Psoas muscle (tissue), 8 donors: ENCODE measurements around the gene STXBP6. TPM values are rescaled to one million over a fixed set of nuclear protein-coding genes. Genes with fewer than 3 reads are reported as not detected.

Experiments used
- ATAC-seq, 4 donors: fragments of 200-7000 bp; cut with Tn5 transposase; one replicate each; pipeline ENCODE4 v1.9.1; 2020; ENCODE audit warnings: moderate library complexity in 3 of 4, mild to moderate bottlenecking in 2 of 4
- DNase-seq, 2 donors: peaks; one replicate each; pipeline ENCODE4 v3.0.0-alpha.2; 2020
- H3K27ac ChIP-seq: fragments of 200-600 bp; one replicate; pipeline ENCODE4 v1.8.0; 2022
- H3K27me3 ChIP-seq, 3 donors: fragments of 200-600 bp in 1 of 3; one replicate each; pipeline versions ENCODE4 v1.6.1 to v1.8.0; 2013 to 2022; ENCODE audit warnings: low read length in 2 of 3, mild to moderate bottlenecking in 2 of 3, moderate library complexity in 1 of 3; ENCODE audit not compliant: insufficient read depth in 3 of 3
- H3K36me3 ChIP-seq, 2 donors: fragments of 200-600 bp in 1 of 2; one replicate each; pipeline versions ENCODE4 v1.6.1 to v1.8.0; 2013 to 2022; ENCODE audit warnings: low read depth in 1 of 2, mild to moderate bottlenecking in 1 of 2, moderate library complexity in 1 of 2; ENCODE audit not compliant: insufficient read depth in 1 of 2
- H3K4me1 ChIP-seq: fragments of 200-600 bp; one replicate; pipeline ENCODE4 v1.8.0; 2022
- H3K4me3 ChIP-seq: fragments of 200-600 bp; one replicate; pipeline ENCODE4 v1.8.0; 2022; ENCODE audit warnings: mild to moderate bottlenecking
- H3K9me3 ChIP-seq: fragments of 200-600 bp; one replicate; pipeline ENCODE4 v1.8.0; 2022
- WGBS, 3 donors: extraction: QIAGEN DNeasy Blood & Tissue Kit; methylation state at CpG; one replicate each; pipeline versions ENCODE4 v1.1.6 to v1.1.7; 2013; 5-methylcytosine and 5-hydroxymethylcytosine counted together
- intact Hi-C, 2 donors: fragments of 100-400 bp; cut with DNase I; formaldehyde crosslinking; loops; one replicate each; pipeline versions ENCODE4 v1.11.0 to v1.14.2; 2022
- polyA plus RNA-seq, 3 donors: library from polyadenylated mRNA; stranded (reverse); fragments of 200-250 nt; gene quantifications; one replicate each; pipeline ENCODE4 v1.2.3, GENCODE V29; 2013
- total RNA-seq, 4 donors: library from RNA; stranded (reverse); fragmentation: NEBNext Ultra II Directional in 2 of 4; extraction: Animal tissue kit (Norgen Biotek cat#: 25700) in 2 of 4; gene quantifications; one replicate each; pipeline versions ENCODE4 v1.2.1 to v1.2.4, GENCODE V29; 2021 to 2023
- TF ChIP-seq, protein P1 (sequence below): fragments of 200-600 bp; IDR thresholded peaks from one replicate; pipeline ENCODE4 v1.8.0; 2022; ENCODE audit warnings: antibody characterized with exemption
- donor health status: healthy with polysubstance abuse.
- donor health status: DM: no; HTN: no; CAD: no; lungs with moderate emphysema.
- donor health status: Bipolar disorder and iron deficiency.
- donor health status: healthy.
- donor health status: DM: yes; HTN: yes; CAD: no.
- donor health status: DM: no; HTN: no; CAD: no.
- donor health status: DM: no; HTN: no; CAD: no.
- donor health status: DM: yes; HTN: yes; CAD: no.

The STXBP6 gene
- total and polyA plus RNA-seq, 7 donors, result 1.1 to 3.5 (median 2.2) TPM

DNA sequence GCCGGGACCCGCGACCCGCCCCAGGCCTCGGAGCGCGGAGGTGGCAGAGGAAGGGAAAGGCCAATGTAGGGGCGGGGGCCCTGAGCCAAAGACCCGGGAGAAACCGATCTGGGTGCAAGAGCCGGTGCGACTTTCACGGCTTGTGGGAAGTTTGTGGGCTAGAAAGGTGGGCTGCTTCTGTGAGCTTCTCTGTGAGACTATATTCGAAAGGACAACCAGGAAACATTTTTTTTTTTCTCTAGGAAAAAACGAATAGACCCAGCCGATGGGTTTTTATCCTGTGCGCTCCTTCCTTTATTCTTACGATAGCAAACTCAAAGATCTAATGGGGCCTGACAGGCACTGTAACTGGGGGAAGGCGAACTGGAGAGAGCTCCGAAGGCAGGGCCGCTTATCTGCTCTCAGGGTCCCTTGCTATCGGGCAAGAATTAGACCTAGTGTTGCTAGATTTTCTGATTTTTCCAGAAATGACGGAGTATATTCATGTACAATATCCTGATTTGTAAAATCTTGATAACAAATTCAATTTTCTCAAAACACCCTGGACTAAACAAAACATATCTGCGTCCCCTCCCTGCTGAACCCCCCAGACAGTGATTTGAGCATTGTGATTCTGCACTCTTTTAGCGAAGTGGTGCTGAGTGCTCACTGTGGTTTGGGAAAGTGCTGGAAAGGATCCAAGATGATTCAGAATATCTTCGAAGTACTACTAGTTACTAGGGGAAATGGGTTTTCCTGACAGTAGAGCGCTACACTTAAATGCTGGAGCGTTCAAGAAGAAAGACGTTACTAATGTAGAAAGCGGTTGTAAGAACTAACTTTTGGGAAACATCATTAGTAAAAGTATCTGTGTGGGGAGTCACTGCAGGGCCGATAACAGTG lies 563 bp upstream of the STXBP6 start:
- TF ChIP-seq, protein P1, sequence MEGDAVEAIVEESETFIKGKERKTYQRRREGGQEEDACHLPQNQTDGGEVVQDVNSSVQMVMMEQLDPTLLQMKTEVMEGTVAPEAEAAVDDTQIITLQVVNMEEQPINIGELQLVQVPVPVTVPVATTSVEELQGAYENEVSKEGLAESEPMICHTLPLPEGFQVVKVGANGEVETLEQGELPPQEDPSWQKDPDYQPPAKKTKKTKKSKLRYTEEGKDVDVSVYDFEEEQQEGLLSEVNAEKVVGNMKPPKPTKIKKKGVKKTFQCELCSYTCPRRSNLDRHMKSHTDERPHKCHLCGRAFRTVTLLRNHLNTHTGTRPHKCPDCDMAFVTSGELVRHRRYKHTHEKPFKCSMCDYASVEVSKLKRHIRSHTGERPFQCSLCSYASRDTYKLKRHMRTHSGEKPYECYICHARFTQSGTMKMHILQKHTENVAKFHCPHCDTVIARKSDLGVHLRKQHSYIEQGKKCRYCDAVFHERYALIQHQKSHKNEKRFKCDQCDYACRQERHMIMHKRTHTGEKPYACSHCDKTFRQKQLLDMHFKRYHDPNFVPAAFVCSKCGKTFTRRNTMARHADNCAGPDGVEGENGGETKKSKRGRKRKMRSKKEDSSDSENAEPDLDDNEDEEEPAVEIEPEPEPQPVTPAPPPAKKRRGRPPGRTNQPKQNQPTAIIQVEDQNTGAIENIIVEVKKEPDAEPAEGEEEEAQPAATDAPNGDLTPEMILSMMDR, result no peak
- Histone ChIP-seq H3K27me3 (peaks cover 0 to 51% (median 5%) of the 10 kb centered on the region in 3 donors), H3K36me3 (no peaks in the 10 kb centered on the region), H3K9me3 (no peaks in the 10 kb centered on the region), H3K4me3 (peak overlapping the region; percentile 71), H3K4me1 (no peaks in the 10 kb centered on the region), H3K27ac (peak overlapping the region; percentile 46)
- ATAC-seq (peak in 2 of 4 donors; percentile 43 to 52), DNase-seq (no peak)
- intact Hi-C loops, result no loop called here
- 15 to 20% (median 18%) methylated on average over 28 to 31 of the region's 31 CpGs for WGBS, 3 donors

DNA sequence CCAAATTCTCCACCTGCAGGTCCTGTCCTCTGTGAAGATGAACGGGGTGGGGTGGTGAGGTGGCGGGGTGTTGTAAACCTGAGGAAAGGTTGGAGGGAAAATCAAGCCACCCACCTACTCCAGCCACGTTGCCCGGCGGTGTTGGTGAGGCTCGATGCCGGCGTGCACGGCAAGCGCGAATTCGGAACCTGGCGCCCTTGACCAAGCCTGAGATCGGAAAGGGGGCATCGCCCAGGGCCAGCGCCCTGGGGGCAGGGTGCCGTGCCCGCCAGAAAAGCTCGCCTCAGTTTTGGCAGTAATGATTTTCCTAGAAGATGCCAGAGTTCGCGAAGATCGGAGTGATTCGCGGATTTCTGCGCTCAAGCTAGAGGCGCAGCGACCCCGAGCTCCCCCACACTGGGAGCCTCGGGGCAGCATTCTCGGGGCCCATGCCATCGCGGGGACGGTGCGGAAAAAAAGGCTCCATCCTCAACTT lies 817 bp downstream of the STXBP6 start:
- DNase-seq (peak; percentile 16 to 55), ATAC-seq (peak in 1 of 4 donors; percentile 33)
- intact Hi-C loops, result loop anchor here in 1 of 2 donors (10.0 kb wide), 1 partner anchor 314 kb away; no protein-coding TSS in a partner anchor
- 3% methylated on average over 33 to 34 of the region's 34 CpGs for WGBS, 3 donors
- TF ChIP-seq, protein P1, result no peak
- Histone ChIP-seq H3K4me1 (no peaks in the 10 kb centered on the region), H3K27ac (peak overlapping the region; percentile 46), H3K9me3 (no peaks in the 10 kb centered on the region), H3K27me3 (peaks cover 0 to 51% (median 5%) of the 10 kb centered on the region in 3 donors), H3K36me3 (no peaks in the 10 kb centered on the region), H3K4me3 (peak overlapping the region; percentile 71)

DNA sequence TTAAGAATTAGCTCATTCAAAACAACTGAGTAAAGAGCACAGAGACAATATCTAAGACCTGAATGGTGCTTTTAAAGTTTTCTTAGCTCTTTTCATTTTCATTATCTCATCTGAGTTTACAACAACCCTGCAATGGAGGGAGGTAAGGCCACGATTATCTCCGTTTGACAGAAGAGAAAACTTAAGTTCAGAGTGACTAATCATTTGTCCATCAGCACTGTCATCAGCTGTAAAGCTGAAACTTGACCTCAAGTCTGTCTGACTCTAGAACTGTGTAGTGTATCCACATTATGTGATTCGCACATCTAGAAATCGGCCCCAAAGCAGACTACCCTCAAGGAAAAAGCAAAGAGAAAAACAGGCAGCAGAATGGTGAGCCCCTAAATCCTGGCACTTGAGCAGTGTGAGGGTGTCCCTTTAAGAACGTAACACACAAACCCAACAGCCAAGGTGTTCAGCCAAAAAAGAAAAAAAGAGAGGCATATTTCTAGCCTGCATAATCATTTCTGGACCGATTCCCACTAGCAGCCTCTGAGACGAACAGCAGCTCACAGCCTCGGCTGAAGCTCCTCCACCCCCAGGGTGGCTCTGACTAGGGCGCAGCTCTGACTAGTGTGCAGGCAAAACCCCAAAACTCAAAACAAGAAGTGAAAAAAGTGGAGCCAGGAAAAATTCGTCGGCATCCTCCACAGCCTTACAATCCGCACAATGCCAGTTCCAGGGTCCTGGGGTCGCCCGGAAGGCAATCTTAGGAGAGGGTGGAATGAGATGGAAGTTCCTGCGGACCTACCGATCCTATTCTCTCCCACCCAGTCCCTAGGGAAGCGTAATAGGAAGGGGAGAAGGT lies 1.6 kb downstream of the STXBP6 start:
- TF ChIP-seq, protein P1, result no peak
- Histone ChIP-seq H3K36me3 (no peaks in the 10 kb centered on the region), H3K27me3 (peaks cover 2 to 51% (median 5%) of the 10 kb centered on the region in 3 donors), H3K27ac (peak overlapping the region; percentile 46), H3K4me3 (peak overlapping the region; percentile 71), H3K4me1 (no peaks in the 10 kb centered on the region), H3K9me3 (no peaks in the 10 kb centered on the region)
- intact Hi-C loops, result loop anchor here in 1 of 2 donors (10.0 kb wide), 1 partner anchor 314 kb away; no protein-coding TSS in a partner anchor
- ATAC-seq (peak in 3 of 4 donors; percentile 57 to 67 (median 62)), DNase-seq (peak; percentile 55 to 72)
- WGBS, 3 donors, result 23 to 41% (median 30%) methylated on average over 17 of the region's 17 CpGs

DNA sequence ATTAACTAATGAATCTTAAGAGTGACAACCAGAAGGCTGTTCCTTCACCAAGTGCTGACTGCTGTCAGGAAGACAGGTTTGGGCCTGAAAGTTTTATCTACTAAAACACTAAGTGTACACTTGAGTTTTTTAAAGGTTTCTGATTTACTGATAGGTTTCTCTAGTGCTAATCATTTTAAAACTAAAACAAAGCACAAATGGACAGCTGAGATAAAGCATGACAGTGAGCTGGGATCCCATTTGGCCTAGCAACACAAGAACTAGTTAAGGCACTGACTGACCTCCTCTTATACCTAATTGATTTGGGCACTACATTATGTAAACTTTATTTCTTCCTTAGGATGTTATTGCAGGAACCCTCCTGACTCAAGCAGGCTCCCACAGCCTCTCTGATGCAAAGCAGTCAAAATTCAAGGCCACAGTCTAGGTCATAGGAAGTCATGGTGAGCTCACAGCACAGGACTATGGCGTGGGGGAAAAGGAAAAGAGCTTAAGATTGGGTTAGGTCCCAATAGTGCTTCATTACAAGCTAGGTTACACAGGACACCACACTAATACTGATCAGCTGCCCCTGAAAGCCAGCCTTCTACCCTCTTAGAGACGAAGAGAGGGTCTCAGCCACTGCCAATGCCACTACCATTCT lies 3.5 kb downstream of the STXBP6 start:
- Histone ChIP-seq H3K4me3 (no peak overlapping the region), H3K9me3 (no peaks in the 10 kb centered on the region), H3K4me1 (no peaks in the 10 kb centered on the region), H3K27me3 (peaks cover 2 to 36% (median 5%) of the 10 kb centered on the region in 3 donors), H3K27ac (no peak overlapping the region), H3K36me3 (no peaks in the 10 kb centered on the region)
- intact Hi-C loops, result loop anchor here in 1 of 2 donors (10.0 kb wide), 1 partner anchor 312 kb away; no protein-coding TSS in a partner anchor
- TF ChIP-seq, protein P1, result no peak
- WGBS, 3 donors, result 71 to 90% (median 85%) methylated on average over 2 of the region's 2 CpGs
- DNase-seq (no peak), ATAC-seq (no peak)
